ENCODE measurements around the gene VAC14. TPM values are rescaled to one million over a fixed set of nuclear protein-coding genes. Genes with fewer than 3 reads are reported as not detected.
"Not testable (repeated sequence)": the region's sequence is repeated elsewhere in the genome, so short reads cannot be mapped to it uniquely, and the experiment has no call there.

Gene VAC14
- total RNA-seq, 1 donor from 2014 or later, result 19.0 TPM

DNA sequence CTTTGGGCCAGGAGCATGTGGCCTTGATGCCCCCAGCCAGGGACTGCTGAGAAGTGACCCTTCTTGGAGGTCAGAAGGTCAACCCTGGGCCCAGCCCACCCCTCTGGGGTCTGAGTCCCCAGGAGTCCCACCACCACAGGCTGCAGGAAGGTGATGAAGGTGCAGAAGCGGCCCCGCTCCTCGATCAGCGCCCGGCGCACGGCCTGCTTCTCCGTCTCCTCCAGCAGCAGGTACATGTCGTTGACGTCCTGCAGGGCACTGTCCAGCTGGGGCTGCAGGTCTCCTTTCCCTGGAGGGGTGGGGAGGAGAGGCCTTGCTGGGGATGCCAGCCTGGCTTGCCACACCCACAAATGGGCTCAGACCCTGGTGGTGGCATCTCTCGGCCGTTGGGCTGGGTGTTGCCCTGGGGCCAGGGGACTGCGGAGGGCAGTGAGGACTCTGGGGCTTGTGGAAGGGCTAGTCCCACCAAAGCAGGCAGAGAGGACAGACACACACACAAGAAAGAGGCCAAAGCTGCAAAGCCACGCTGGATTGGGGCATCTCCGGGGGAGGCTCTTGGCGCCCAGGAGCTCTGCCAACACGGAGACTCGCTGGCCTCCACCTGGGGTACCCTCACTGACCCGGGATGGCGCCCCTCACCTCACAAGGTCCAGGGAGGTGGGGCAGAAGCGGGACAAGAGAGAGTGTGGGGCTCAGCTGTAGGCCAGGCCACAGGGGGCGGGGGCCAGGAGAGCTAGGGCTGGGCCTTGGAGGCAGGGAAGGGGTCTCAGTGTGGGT, 122.6 kb downstream of the VAC14 start:
- intact Hi-C loops (cut with DNase I), result no loop called here
- DNase-seq (ENCODE audit: low spot score), result no peak

DNA sequence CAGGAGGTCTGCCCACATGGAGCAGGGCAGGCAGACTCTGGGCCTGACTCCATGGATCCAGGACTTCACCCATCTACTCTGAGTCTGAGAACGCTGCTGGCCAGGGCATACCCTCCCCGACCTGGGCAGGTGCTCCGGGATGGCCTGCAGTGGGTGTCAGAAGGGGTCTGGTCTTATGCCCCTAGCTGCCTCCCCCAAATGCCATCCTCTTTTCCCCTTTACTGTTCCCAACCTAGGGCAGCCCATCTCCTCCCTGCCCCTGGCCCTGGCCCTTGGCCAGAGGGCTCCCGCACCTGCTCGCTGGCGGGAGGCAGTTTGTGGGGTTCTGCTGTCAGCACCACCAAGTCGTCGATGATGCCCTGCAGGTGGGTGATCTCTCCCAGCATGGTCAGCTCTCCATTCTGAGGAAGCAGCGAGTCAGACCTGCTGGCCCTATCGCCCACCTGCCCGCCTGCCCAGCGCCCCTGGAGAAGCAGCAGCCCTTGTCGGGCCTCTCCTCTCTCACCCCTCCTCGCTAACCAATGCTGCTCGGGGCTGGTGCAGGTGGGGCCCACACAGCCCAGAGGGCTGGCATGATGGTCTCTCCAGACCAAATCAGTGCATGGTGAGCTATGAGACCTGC, 123.3 kb downstream of the VAC14 start:
- intact Hi-C loops (cut with DNase I), result no loop called here

DNA sequence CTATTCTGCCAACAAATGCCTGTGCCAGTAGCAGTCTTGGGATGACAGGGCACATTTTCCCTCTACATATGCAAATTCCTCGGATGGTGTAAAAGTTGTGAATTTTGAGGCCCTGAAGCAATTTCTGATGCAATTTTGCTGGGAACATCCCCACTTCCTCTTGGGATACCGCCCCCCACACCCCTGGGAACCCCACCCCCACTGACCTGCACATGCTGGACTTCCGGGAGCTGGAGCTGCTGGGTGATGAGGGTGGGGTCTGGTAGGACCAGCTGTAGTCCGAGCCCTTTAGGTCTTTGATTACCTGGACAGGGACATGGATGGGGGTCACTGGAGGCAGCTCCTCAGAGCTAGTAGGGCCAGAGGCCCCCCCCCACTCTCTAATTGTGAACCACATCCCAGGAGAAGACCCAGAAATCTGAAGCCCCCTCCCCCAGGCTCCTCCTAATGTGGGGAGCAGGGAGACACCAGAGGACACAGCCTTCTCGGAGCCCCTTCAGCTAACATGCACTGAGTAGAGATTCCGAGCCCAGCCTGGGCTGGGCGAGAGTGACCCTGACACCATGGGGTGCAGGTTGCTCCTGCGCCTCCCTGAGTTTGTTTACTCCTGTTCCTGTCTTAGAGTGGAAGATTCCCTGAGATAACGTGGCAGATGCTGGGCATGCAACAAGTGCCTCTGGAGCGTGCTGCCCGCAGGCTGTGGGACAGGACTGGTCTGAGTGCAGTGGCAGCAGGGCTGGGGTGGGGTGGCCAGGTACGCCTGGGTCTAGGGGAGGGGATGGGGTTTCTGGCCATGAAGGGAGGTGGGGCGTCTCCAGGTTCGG, 124.1 kb downstream of the VAC14 start:
- intact Hi-C loops (cut with DNase I), result no loop called here

More for the DNA sequence above, 123.3 kb downstream of the VAC14 start:
- no peak for DNase-seq (ENCODE audit: low spot score)

DNA sequence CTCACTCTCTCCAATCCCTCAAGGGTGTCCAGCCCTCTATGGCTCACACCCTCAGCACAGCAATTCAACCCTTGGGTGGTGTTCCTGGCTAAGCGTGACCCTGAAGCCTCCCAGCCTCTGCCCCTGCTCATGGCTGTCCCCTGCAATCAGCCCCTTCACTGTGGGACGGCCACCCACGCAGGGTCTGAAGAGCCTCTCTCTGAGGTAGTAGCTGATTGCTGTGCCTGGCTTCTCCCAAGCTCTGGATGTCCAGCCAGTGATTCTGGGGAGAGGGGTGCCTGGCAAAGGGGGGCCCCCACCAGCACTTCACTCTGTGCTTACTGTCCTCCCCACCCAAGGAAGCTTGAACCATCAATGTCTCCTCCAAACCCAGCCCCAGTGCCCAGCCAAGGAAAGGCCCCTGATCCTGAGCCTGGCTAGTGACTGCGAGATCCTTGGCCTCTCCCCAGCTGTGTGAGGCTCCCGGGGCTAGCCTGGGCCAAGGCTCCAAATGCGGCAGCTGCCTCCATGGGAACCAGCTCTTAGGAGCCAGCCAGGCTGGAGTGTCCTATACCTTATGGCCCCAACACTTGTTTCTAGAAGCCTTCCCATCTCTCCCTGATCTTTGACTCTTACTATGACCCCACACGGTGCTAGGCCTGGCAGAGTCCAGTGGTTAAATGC, 125.0 kb downstream of the VAC14 start:
- no peak for DNase-seq (ENCODE audit: low spot score)
- intact Hi-C loops (cut with DNase I), result no loop called here

More for the DNA sequence above, 124.1 kb downstream of the VAC14 start:
- no peak for DNase-seq (ENCODE audit: low spot score)

DNA sequence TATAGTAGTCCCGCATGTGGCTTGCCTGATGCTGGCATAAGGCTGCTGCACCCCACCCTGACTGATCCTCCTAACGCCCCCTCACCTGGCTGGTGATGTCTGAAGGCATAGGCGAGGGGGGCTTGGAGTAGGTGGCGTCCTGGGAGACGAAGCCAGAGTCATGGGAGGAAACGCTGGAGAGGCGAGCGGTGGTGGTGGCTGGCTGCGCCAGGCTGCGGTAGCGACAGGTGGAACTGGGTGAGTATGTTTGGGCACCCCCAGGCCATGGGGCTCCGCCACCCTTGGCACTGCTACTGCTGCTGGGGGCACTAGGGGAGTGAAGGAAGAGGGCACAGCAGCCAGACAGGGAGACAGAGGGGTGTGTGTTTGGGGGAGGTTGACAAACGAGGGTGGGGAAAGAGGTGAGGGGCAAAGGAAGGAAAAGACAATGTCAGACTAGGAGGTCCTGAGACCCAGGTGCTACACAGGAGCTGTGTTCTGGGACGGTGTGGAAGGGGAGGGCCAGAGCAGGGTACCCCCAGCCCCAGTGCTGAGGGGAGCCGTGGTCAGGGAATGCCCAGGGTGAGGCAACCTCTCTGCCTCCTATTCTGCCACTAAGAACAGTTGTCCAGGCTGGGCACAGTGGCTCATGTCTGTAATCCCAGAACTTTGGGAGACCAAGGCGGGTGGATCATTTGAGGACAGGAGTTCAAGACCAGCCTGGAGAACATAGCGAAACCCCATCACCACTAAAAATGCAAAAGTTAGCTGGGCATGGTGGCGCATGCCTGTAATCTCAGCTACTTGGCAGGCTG, 126.5 kb downstream of the VAC14 start:
- DNase-seq (ENCODE audit: low spot score), result no peak
- intact Hi-C loops (cut with DNase I), result no loop called here

DNA sequence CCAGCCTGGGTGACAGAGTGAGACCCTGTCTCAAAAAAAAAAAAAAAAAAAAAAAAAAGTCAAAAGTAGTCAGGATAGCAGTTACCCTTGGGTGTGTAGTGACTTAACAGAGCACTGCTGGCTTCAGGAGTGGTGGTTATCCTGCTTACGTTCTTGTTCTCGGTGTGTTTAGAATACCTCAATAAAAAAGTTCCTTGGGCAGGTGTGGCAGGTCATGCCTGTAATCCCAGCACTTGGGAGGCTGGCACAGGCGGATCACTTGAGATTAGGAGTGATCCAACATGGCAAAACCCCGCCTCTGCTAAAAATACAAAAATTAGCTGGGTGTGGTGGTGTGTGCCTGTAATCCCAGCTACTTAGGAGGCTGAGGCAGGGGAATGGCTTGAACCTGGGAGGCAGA, 130.0 kb downstream of the VAC14 start:
- intact Hi-C loops (cut with DNase I); DNase-seq (ENCODE audit: low spot score): not testable (repeated sequence)

DNA sequence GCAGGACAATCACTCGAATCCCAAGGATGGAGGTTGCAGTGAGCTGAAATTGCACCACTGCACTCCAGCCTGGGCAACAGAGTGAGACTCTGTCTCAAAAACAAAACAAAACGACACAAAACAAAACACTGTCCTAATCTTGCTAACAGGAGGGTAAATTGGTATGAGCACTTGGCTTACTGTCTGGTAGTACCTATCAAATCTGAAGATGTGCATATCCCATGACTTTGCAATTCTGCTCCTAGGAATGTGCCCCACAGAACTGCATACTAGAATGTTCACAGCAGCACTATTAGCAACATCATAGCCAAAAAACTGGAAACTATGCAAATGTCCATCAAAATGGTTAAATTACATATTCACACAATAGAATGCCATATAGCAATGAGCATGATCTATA, 130.8 kb downstream of the VAC14 start:
- intact Hi-C loops (cut with DNase I), result no loop called here
- no peak for DNase-seq (ENCODE audit: low spot score)

DNA sequence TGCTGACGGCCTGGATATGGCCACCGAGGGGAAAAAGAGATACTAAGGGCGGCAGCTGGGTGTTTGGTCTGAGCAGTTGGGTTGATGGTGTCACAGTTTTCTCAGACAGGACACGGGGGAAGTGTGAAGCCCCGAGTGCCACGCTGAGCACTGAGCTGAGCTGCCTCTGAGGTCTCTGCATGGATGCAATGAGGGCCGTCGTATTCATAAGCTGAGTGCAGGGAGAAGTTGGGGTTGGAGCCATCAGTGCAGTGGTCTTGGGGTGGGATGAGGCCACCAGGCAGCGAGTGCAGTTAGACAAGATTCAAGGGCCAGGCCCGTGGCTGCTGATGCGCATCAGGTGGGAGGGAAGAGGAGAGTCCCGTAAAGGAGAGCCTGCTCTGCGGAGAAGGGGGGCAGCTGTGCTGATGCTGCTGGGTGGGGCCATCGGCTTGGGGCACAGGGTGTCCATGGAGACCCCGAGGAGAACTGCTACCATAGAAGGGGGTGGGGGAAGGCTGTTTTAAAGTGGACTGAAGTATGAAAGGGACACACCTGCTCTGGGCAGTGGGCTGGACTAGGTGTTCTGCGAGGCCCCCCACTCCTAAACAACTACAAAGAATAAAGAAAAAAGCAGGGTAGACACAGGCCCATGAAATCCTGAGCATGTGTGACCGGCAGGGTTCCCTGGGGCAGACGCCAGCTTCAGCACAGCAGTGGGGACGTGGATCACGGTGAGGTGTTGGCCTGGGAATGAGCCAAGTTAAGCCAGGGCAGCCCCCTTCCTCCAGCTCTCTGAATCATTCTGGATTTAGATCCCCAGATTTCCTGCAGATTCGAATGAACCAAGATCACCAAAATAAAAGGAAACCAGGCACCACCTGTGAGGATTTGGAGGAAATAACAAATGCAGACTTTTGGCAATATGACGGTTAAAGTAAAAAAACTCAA, 134.9 kb downstream of the VAC14 start:
- no peak for DNase-seq (ENCODE audit: low spot score)
- intact Hi-C loops (cut with DNase I), result no loop called here

DNA sequence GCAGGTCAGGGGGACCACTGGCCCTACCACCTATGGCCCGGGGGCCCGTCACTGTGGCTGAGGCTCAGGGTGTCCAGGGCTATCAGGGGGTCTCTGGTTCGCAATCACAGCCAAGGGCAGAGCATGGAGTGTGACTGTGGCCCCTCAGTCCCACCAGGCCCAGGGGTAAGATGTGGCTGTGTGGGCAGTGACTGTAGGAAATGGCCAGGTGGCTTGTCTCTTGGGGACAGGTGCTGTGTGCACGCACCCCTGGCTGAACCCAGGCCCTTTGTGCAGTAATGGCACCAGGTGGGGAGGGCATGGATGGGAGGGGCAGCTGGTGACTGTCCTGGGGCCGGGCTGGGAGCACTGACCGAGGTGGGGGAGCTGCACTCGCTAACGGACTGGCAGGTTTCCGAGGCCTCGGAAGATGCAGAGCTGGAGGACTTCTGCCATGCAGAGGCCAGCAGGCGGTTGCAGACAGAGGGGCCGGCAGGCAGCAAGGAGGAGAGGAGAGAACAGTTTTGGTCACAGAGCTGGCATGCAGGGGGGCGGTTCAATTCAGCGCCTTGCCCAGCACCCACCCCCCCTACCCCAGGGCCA, 135.8 kb downstream of the VAC14 start:
- no peak for DNase-seq (ENCODE audit: low spot score)
- intact Hi-C loops (cut with DNase I), result no loop called here

DNA sequence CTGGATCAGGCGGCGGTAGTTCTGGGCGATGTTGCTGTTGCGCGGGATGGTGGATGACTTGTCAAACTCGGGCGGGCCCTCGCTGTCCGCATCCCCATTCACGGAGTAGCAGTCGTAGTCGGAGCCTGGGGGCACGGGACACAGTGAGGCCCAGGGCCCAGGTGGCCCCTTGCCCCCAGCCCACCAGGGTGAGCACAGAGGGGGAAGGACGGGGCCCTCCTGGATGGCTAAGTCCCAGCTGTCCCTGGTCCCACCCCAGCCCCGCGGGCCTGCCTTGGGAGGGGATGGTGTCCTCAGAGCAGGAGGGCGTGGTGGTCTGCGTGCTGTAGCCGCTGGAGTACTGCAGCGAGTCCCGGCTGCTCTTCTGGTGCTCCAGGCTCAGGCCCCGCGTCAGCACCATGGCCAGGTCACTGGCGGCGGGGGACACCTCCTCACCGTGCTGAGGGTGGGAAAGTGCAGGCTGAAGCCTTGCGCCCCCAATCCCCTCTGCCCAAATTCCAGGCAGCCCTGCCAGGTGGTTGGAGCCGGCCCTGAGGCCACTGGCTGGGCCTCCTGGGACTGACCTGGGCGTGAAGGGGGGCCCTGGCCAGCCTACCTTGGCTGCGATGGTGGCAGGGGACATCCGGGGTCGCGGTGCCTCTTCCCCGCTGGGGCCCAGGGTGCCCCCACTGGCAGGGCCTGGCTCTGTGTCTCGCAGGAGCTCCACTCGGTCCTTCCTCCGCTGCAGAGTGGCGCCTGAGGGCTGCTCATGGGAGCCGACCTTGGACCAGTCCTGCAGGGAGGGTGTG, 136.4 kb downstream of the VAC14 start:
- intact Hi-C loops (cut with DNase I), result no loop called here
- no peak for DNase-seq (ENCODE audit: low spot score)

DNA sequence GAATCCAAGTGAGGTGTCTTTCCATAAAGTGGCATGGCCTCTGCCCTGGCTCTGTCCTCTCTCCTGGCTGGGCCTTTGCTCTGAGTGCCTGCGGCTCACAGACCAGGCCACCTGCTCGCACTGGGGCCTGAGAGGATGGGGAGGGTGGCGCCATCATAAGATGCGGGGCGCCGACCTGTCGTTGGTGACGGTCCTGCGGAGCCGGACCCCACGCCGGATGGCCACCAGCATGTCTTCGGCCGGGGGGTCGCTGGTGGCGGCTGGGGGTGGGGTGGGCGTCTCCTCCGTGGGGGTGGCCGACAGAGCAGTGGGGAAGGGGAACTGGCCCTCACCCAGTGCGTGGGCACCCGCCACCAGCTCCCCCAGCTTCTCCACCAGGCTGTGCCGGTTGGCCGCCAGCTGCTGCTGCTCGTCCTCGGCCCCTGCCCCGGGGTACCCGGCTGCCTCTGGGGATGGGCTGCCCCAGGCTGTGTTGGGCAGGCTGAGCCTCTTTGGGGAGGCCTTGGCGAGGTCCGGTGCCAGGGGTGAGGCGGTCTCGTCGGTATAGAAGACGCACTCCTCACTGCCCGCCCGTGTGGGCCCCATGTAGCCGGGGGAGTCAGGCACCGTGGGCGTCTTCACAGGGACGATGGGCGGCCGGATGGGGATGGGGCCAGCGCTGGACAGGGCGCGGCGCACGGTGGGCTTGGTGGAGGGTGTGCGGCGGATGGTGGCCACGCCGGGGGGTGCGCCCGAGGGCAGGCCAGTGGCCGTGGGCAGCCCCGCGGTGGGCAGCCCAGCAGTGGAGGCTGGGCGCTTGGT, 137.2 kb downstream of the VAC14 start:
- intact Hi-C loops (cut with DNase I), result no loop called here
- DNase-seq (ENCODE audit: low spot score), result no peak

DNA sequence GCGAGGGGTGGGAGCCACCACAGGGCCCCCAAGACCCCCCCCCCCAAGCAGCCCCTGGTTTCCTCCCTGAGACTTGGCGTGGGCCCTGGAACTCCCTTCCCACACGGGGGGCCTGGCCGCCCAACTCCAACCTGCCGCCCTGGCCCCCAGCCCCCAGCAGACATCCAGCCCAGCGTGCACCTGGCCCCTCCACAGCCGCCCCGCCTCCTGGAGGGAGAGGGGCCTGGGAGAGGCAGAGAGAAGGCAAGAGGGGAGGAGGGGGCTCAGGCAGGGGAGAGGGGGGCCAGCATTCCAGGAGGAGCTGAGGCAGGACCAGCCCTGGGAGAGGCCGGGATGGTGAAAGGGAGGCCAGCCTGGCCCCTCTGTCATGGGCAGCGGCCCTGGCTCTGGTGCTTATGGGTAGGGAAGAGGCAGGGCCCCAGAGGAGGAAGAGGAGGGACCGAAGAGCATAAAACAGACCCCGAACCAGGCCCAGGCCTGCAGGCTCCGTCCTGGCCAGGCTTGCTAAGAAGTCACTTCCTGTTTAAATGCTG, 137.9 kb downstream of the VAC14 start:
- no peak for DNase-seq (ENCODE audit: low spot score)
- intact Hi-C loops (cut with DNase I), result no loop called here

DNA sequence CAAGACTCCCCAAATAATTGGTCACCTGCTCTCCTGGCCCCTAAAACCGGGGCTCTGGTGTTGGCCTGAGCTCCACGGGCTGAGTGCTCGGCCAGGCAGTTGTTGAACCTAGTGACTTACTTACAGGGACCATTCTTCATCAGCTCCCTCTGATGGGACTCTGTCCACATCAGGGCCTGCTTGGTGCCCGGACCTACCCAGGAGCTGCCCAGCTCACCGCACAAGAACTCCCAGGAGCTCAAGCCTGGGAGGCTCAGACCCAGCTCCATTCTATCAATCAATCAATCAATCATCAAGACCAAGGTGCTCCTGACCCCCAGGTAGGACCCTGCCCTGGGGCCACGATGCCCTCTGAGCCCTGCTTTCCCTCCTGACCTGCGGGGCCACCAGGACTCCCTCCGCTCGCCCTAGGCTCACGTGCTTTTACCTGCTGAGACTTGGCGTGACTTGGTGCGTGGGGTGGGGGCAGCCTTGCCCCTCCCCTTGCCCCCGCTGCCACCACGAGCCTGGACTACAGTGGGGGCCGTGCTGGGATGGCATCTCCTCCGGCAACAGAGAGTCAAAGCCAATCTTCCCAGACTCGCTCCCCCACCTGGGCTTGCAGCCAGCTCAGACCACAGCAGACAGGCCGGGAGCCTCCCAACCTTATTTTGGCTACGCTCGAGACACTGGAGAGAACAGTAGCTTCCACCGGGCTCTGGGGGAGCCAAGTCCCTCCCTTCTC, 138.9 kb downstream of the VAC14 start:
- DNase-seq (ENCODE audit: low spot score), result no peak
- intact Hi-C loops (cut with DNase I), result no loop called here

DNA sequence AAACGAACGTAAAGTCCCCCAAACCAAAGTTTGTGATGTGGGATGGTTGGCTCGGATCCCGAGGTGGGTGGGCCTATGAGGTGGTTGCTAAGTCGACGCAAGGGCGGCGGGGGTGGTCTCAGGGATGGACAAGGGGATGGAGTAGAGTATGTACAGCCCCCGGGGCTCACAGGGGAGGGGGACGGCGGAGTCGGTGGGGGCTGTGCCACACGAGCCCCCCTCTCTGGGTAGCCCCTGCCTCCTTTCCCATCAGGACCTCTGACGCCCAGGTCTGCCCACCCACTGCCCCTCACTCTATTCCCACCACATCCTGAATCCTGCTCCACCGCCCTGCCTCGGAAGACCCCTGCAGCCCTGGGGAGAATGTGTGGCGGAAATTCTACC, 139.4 kb downstream of the VAC14 start:
- DNase-seq (ENCODE audit: low spot score), result no peak
- intact Hi-C loops (cut with DNase I), result no loop called here

DNA sequence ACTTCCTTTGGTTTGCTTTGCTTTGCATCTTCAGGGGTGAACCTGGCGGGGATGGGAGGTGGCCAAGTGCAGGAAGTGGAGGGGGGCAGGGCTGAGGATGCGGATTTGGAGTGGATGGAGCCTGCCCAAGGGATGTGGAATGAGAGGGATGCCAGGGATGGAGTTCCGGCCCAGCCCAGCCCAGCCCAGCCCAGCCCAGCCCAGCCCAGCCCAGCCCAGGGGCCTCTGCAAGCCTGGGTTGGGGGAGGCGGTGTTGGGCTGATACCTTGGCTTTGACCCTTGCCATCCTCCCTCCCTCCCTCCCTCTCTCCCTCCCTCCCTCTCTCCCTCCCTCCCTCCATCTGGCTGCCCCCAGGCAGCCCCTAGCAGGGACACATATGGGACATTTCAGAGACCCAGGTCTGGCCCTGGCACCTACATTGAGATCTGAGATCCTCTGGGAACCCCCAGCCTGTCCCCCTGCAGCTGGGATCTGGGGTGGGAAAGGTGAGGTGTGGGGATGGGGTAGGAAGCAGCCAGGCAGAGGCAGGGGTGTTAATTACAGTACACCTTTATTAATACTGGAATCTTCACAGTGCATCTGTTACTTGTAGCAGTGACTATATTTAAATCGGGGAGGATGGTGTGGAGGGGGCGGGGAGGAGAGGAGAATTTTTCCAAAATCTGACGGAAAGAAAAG, 140.1 kb downstream of the VAC14 start:
- no peak for DNase-seq (ENCODE audit: low spot score)
- intact Hi-C loops (cut with DNase I), result no loop called here

Data from cardiac septum (tissue), 1 donor.